ENCODE results near the gene SERPINA12. TPM values are rescaled to one million over a fixed set of nuclear protein-coding genes. Genes with fewer than 3 reads are reported as not detected.

SERPINA12 gene
- total RNA-seq, 1 donor from 2014 or later, result 8.6 TPM

DNA sequence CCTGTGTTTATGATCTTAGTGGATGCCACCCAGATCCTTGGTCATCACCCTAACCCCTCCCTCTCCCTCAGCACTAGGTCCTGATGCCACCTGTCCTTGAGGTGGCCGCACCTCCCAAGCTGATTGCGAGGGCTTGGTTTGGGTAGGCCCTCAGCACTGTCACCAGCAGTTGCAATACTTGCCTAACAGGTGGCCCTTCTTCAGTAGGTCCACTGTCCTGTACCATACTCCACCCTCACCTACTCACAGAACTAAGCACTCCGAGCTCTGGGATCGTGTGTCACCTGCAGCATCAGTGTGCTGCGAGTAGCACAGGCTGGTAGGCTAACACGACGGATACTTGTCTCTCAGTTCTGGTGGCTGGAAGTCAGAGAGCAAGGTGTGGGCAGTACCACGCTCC lies 14.0 kb upstream of the SERPINA12 start:
- DNase-seq (ENCODE audit: extremely low spot score in 2 of 2), result peak in 1 of 2 donors; percentile 78
- H3K9me3 ChIP-seq, result no peaks in the 10 kb centered on the region
- no peak overlapping the region for H3K27ac ChIP-seq
- no peaks in the 10 kb centered on the region for H3K27me3 ChIP-seq
- H3K4me1 ChIP-seq, result no peaks in the 10 kb centered on the region
- no peaks in the 10 kb centered on the region for H3K36me3 ChIP-seq
- TF ChIP-seq POLR2A (IDR thresholded peaks at IDR 0.05) (no peak), POLR2AphosphoS5 (IDR thresholded peaks at IDR 0.05; ENCODE audit: insufficient read depth in 1 of 2, low read depth in 1 of 2) (no peak)
- TF ChIP-seq, protein P1, sequence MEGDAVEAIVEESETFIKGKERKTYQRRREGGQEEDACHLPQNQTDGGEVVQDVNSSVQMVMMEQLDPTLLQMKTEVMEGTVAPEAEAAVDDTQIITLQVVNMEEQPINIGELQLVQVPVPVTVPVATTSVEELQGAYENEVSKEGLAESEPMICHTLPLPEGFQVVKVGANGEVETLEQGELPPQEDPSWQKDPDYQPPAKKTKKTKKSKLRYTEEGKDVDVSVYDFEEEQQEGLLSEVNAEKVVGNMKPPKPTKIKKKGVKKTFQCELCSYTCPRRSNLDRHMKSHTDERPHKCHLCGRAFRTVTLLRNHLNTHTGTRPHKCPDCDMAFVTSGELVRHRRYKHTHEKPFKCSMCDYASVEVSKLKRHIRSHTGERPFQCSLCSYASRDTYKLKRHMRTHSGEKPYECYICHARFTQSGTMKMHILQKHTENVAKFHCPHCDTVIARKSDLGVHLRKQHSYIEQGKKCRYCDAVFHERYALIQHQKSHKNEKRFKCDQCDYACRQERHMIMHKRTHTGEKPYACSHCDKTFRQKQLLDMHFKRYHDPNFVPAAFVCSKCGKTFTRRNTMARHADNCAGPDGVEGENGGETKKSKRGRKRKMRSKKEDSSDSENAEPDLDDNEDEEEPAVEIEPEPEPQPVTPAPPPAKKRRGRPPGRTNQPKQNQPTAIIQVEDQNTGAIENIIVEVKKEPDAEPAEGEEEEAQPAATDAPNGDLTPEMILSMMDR (IDR thresholded peaks at IDR 0.05), result no peak
- intact Hi-C loops (cut with DNase I), result no loop called here
- no peak overlapping the region for H3K4me3 ChIP-seq

DNA sequence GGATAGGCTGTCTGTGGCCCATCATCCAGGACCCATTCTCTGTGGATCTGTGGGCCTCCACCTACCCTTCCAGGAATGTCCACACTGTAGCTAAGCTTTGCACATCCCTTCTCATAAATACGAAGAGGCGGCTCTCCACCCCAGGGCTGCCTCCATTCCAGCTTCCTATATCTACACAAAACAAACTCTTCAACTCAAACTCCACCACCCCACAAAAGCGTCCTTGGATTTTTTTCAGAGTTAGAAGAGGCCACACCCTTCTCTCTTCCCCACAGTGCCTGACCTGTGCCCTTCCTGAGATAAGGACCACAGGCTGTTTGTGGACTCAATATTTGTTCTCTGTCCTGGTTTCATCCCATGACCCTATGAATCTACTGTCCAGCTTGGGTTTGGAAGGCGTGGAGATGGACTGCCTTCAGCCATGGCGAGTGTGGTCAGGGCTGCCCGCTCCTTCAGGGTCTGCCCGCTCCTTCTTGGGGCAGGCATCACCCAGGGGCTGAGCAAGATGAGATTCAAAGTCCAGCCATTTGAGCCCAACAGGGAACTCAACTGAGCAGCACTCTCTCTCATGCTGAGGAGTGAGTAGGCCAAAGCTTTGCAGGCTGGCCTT lies 13.0 kb upstream of the SERPINA12 start:
- H3K4me3 ChIP-seq, result no peak overlapping the region
- no peaks in the 10 kb centered on the region for H3K36me3 ChIP-seq
- intact Hi-C loops (cut with DNase I), result no loop called here
- no peaks in the 10 kb centered on the region for H3K27me3 ChIP-seq
- TF ChIP-seq POLR2AphosphoS5 (IDR thresholded peaks at IDR 0.05; ENCODE audit: insufficient read depth in 1 of 2, low read depth in 1 of 2) (no peak), POLR2A (IDR thresholded peaks at IDR 0.05) (no peak)
- TF ChIP-seq, protein P1 (IDR thresholded peaks at IDR 0.05), result no peak
- peak in 1 of 2 donors; percentile 54 for DNase-seq (ENCODE audit: extremely low spot score in 2 of 2)
- no peak overlapping the region for H3K27ac ChIP-seq
- no peaks in the 10 kb centered on the region for H3K9me3 ChIP-seq
- H3K4me1 ChIP-seq, result no peaks in the 10 kb centered on the region

DNA sequence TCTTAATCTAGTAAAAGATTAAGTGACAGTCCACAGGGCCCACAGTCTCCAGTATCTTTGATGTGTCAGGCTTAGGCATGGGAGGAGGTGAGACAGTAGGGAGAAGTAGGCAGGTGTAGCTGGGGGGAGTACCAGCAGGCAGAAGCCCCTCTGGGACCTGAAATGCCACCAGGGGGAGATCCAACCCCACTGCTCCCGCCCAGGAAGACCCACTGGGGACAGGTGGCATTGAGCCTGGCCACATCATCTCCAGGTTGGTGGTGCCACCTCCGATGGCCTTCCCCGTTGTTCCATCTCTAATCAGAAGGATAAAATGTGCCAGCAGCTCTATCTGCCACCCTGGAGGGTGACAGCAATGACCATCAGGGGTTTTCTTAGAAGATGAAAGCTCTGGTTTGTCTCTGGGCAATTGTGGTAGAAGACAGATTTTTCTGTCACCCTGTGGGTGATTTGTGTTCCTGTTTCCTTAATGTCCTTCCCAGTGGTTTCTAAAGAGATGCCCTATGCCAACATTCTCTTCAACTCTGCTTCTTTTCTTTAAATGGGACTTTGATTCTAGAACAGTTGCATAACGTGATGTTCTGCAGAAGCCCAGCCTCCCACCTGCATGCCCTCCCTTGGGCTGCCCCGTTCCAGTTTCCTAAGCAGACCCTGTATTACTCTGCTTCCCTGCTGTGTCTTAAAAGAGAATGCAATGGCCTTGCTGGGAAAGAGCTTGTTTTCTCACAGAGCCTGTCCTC lies 12.3 kb upstream of the SERPINA12 start:
- H3K36me3 ChIP-seq, result no peaks in the 10 kb centered on the region
- DNase-seq (ENCODE audit: extremely low spot score in 2 of 2), result no peak
- H3K27ac ChIP-seq, result no peak overlapping the region
- H3K4me3 ChIP-seq, result no peak overlapping the region
- no peak for TF ChIP-seq POLR2AphosphoS5 (IDR thresholded peaks at IDR 0.05; ENCODE audit: insufficient read depth in 1 of 2, low read depth in 1 of 2)
- H3K27me3 ChIP-seq, result no peaks in the 10 kb centered on the region
- intact Hi-C loops (cut with DNase I), result no loop called here
- H3K9me3 ChIP-seq, result no peaks in the 10 kb centered on the region
- H3K4me1 ChIP-seq, result no peaks in the 10 kb centered on the region

DNA sequence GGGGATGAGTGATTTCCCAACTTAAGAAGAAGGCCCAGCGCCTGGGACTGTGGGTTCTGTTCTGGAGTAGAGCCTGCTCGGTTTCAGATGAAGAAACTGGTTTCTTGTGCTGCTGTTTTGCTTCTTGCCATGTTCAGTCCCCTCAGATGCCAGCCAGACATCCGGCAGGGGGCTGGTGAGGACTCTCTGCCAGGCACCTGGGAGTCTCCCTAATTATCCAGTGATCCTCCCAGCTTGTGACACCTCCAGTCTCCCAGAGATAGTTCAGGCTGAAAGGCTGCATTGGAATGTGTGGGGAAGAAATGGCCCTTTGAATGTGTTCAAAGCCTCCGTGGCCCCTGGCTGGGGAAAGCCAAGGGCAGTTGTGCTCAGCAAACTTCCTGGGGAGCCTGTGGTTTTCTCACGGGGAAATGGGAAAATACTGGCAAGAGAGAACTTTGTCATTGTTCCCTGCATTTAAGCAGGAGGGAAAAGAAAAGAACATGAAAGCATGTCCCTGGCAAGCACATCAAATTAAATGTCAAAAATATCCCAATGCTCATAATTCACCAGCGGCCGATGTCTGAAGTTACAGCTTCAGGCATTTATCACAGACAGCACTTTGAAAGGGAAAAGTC lies 8.5 kb upstream of the SERPINA12 start:
- TF ChIP-seq, protein P1 (IDR thresholded peaks at IDR 0.05), result no peak
- TF ChIP-seq POLR2AphosphoS5 (IDR thresholded peaks at IDR 0.05; ENCODE audit: insufficient read depth in 1 of 2, low read depth in 1 of 2) (no peak), POLR2A (IDR thresholded peaks at IDR 0.05) (no peak)
- Histone ChIP-seq H3K9me3 (no peaks in the 10 kb centered on the region), H3K27me3 (no peaks in the 10 kb centered on the region), H3K4me1 (no peaks in the 10 kb centered on the region), H3K36me3 (no peaks in the 10 kb centered on the region), H3K4me3 (no peak overlapping the region), H3K27ac (no peak overlapping the region)
- intact Hi-C loops (cut with DNase I), result no loop called here
- no peak for DNase-seq (ENCODE audit: extremely low spot score in 2 of 2)

DNA sequence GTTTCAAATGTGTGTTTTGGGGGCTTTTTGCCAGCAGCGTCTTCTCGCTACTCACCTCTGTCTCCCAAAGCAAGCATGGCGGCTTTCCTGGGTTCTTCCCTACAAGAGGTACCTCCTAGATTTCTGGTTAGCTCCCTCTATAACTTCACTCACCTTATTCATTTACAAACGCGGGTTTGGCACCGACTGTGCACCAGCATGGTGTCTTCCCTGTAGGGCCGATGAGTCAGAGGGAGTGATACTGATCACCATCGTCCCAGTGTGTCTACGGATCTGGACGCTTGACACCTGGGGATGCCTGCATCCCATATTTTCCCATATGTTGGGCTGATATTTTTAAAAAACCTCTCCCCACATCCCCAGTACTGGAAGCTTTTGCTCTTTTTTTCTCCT lies 8.0 kb upstream of the SERPINA12 start:
- no peaks in the 10 kb centered on the region for H3K4me1 ChIP-seq
- intact Hi-C loops (cut with DNase I), result no loop called here
- no peak overlapping the region for H3K4me3 ChIP-seq
- DNase-seq (ENCODE audit: extremely low spot score in 2 of 2), result no peak
- H3K36me3 ChIP-seq, result no peaks in the 10 kb centered on the region
- no peak overlapping the region for H3K27ac ChIP-seq
- H3K9me3 ChIP-seq, result no peaks in the 10 kb centered on the region
- H3K27me3 ChIP-seq, result no peaks in the 10 kb centered on the region
- TF ChIP-seq, protein P1 (IDR thresholded peaks at IDR 0.05), result no peak
- no peak for TF ChIP-seq POLR2A (IDR thresholded peaks at IDR 0.05)
- no peak for TF ChIP-seq POLR2AphosphoS5 (IDR thresholded peaks at IDR 0.05; ENCODE audit: insufficient read depth in 1 of 2, low read depth in 1 of 2)

Measured in vagina (tissue), 2 donors.